AG08396 (cell line): ENCODE results near the gene PIGQ.

Experiments used
- DNase-seq: peaks from one replicate; pipeline ENCODE4 v3.0.0; 2012; ENCODE audit warnings: low spot score, mixed read lengths

Gene PIGQ

GRCh38 chr16:534135-534534 is 35.6 kb upstream of the PIGQ start:
- no peak for DNase-seq

DNA sequence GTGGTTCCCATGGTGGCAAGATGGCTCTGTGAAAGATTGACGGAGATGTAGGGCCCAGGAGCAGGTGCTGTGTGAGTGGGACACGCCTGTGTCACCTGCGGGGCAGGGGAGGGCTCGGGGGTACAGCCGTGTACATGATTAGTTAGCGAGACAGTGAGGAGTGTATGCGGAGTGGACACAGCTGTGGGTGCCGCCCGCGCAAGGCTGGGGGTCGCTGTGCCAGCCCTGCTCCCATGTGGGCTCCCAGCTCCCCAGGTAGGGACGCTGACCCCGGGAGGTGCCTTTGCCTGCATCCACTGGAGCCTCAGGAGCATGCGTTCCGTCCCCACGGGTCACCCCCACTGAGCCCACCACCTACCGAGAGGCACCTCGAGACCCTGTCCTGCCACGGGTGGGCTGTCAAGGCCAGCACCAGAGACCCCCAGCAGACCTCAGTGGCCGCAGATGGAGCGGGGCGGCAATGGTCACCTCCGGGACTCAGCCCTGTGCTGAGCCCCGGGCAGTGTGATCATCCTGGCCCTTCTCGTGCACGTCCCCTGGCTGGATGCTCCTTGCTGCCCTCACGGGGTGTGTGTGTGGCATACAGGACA is 34.8 kb upstream of the PIGQ start:
- no peak for DNase-seq

DNA sequence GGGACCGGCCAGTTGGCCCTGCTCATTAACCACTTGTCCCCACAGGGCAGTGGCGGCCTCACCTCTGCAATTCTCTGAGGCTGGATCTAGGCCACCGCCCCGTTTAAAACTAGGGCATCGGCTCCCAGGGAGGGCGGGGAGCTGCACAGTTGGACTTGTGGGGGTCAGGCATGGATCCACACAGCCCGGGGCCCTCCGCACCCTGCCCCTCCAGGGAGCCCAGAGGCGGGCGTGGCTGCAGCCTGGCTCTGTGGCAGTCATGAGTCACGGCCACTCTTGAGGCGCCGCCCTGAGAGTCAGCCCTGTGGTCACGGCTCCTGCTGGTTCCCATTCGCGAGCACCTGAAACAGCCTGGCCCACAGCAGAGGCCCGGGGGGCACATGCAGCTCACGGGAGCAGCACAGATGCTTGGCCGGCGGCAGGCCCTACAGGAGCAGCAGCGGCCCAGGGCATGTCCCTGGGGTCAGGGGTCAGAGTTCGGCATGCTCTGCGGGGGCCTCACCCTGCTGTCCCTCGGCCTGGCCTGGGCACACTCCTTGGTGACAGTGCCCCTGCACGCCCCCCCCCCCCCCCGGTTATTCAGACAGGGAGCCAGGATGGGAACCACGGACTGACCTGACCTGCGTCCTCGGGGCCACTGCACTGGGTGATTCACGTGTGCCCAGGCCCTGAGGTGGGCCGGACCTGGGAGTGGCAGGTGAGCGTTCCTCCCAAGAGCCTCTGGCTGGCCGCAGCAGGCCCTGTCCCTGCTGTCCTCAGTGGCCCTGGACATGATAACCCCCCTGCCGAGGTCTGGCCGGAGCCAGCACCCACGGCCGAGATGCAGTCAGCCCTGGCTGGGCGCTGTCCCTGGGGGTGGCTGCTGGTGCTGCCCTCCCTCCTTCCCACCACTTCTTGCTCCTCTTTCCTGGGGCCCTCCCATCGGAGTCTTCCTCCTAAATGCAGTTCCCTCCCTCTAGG is 34.0 kb upstream of the PIGQ start:
- DNase-seq, result peak; percentile 84

GRCh38 chr16:536746-537145 is 33.0 kb upstream of the PIGQ start:
- no peak for DNase-seq

- DNase-seq, result no peak
Measured at GRCh38 chr16:537415-538335, 32.1 kb upstream of the PIGQ start.

DNA sequence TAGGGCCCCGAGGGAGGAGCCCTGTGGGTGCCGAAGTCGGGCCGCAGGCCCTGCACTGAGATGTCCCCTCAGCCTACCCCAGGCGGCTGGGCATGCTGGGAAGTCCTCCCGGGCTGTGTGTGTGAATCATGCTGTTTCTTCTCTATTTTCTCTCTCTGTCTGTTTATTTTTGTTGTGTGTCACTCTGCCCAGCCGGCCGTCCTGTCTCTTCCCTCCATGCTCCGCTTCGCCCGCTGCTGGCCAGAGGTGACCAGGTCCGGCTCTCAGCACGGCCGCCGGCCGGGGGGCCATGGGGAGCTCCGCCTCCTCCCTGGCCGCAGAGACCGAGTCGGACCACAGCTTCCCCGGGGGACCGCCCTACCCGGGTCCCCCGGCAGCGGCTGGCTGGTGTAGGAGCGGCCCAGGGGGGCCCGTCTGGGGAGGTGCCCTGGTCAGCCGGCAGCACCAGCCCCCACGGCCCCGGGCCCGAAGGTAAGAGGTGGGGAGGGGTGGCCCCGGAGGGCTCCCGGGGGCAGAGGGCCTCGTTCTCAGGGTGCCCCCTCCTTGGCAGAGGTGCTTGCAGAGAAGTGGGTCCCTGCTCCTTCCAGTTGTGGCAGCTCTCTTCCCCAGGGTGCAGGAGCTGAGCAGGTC is 29.8 kb upstream of the PIGQ start:
- peak; percentile 93 for DNase-seq

DNA sequence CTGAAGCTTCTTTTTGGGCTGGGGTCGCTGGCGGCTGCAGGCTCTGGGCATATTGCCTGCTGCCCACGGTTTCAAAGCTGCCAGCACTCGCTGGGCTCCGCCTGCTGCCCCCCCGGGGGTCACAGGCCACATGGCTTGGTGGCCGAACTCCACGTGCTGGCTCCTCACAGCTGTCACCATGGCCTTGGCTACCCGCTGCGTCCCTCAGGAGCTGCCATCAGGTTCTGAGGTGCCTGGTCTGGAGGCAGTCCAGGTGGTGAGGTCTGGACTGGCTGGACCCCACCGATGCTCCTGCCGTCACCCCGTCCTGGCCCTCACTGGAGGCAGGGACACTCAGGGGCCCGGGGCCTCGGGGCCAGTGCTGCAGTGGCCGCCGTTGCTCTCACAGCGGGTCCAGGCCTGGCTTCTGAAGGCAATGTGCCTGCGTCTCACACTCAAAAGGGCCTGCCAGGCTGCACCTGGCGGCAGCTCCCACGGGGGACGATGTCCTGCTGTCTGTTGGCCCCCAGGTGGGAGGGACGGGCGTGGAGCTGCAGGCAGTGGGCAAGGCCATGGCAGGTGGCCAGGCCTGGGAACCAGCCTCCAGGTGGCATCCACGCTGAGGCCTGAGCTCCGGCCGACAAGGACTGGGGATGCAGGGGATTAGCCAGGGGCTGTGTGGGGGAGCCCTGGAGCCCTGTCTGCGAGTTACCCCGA is 29.0 kb upstream of the PIGQ start:
- no peak for DNase-seq

GRCh38 chr16:543301-544164 is 26.2 kb upstream of the PIGQ start:
- no peak for DNase-seq

DNA sequence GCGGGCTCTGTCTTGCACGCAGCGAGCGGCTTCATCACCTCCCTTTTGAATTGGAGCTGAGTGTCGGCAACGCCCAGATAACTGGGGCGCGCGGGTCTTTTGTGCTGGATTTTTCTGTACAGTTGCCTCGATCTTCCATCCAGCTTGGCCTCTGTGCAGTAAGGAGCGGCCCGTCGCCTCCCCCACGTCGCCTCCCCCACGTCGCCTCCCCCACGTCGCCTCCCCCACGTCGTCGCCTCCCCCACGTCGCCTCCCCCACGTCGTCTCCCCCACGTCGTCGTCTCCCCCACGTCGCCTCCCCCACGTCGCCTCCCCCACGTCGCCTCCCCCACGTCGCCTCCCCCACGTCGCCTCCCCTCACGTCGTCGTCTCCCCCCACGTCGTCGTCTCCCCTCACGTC is 25.3 kb upstream of the PIGQ start:
- DNase-seq, result no peak

DNA sequence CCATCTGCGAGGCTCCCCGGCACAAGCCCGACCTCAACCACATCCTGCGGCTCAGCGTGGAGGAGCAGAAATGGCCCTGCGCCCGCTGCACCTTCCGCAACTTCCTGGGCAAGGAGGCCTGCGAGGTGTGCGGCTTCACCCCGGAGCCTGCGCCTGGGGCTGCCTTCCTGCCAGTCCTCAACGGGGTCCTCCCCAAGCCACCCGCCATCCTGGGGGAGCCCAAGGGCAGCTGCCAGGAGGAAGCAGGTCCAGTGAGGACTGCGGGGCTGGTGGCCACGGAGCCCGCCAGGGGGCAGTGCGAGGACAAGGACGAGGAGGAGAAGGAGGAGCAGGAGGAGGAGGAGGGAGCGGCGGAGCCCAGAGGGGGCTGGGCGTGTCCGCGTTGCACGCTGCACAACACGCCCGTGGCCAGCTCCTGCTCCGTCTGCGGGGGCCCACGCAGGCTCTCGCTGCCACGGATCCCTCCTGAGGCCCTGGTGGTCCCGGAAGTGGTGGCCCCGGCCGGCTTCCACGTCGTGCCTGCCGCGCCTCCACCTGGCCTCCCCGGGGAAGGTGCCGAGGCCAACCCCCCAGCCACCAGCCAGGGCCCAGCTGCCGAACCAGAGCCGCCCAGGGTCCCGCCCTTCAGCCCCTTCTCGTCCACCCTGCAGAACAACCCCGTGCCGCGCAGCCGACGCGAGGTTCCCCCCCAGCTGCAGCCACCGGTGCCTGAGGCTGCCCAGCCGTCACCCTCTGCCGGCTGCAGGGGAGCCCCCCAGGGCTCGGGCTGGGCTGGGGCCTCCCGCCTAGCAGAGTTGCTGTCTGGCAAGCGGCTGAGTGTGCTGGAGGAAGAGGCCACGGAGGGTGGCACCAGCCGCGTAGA is 22.6 kb upstream of the PIGQ start:
- no peak for DNase-seq

GRCh38 chr16:548586-548985 is 21.2 kb upstream of the PIGQ start:
- DNase-seq, result no peak

DNA sequence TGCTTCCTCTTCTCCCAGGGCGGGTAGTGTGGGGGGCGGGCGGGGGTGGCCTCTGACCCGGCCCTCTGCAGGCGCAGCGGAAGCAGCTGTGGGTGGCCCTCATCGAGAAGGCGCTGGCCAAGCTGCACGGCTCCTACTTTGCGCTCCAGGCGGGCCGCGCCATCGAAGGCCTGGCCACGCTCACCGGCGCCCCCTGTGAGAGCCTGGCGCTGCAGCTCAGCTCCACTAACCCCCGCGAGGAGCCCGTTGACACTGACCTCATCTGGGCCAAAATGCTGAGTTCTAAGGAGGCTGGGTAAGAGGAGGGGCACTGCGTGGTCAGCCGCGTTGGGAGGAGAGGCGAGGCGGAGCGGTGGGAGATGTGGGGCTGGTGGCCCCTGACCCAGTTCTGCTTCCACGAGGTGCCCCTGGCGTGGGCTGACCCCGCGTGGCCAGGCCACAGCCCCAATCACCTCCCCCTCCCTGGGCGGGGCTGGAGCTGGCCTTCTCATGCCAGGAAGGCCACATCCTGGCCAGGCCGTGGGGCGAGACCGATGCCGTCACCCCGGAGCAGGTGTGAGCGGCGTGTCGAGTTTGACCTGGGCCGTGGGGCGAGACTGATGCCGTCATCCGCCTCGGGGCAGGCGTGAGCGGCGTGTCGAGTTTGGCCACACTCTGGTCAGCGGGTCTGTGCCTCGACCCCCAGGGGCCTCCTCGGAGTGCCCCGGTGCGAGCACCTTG is 20.1 kb upstream of the PIGQ start:
- no peak for DNase-seq

DNA sequence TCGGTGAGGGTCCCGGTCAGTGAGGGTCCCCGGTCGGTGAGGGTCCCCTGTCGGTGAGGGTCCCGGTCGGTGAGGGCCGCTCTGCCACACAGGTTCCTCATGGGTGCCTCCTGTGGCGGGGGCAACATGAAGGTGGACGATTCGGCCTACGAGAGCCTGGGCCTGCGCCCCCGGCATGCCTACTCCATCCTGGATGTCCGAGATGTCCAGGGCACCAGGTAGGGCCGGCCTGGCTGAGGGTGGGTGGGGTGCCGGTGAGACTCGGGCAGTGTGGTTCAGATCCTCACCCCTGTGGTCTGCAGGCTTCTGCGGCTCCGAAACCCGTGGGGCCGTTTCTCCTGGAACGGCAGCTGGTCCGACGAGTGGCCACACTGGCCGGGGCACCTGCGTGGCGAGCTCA is 18.6 kb upstream of the PIGQ start:
- DNase-seq, result no peak

GRCh38 chr16:552171-552570 is 17.6 kb upstream of the PIGQ start:
- DNase-seq, result no peak

GRCh38 chr16:553601-554296 is 16.0 kb upstream of the PIGQ start:
- no peak for DNase-seq

DNA sequence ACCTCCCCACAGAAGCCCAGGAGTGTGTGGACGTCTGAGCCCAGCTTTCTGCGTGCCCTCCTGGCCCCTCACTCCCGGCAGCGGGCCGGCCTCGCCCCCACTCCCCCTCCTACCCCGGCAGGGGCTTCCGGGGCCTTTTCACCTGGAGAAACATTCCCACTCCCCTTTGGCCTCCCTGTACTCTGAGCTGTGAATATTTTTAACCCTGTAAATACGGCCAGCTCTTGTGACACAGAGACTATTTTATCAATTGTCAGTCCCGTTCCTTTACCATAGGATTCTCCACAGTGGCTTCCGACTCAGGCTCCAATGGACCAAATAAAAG is 15.5 kb upstream of the PIGQ start:
- no peak for DNase-seq

DNA sequence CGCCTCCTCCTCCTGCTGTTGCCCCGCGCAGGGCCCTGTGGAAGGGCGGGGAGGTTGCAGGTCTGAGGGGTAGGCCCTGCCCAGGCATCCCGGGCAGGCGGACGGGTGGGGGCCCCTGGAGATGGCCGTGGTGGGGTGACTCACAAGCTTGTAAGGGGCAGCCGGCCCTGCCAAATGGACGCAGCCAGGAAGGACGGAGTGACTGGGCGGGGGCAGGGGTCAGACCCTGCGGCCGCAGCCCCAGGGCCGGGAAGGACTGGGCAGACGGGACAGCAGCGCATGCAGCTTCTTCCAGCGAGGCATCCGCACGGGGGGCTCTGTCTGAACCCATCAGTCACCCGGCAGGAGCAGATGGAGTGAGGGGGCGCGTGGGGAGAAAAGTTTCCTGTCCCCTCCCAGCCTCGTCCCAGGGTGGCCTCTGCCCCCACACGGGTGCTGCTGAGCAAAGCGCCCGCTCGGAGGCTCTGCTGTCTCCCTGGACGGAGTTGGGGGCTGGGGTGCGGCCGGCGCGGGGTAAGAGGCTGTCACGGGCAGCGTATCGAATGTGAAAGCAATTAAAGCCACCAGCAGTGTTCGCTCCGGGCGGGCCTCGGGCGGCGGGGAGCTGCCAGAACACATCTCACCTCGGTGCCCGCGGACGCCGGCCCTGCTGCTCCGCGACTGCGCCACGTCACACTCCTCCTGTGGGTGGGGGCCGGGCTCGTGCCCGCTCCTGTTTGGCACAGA is 15.0 kb upstream of the PIGQ start:
- DNase-seq, result no peak
